Measurements from ENCODE around the gene PICK1.
"Not testable (repeated sequence)": the region's sequence is repeated elsewhere in the genome, so short reads cannot be mapped to it uniquely, and the experiment has no call there.

Gene PICK1

GRCh38 chr22:38030311-38031133, 26.7 kb upstream of the PICK1 start:
- no peak for DNase-seq (ENCODE audit: low read depth in 2 of 2)

- no peak for DNase-seq (ENCODE audit: low read depth in 2 of 2)
Observed at GRCh38 chr22:38031491-38031890, 25.7 kb upstream of the PICK1 start.

GRCh38 chr22:38032681-38033521, 24.3 kb upstream of the PICK1 start:
- no peak for DNase-seq (ENCODE audit: low read depth in 2 of 2)

- DNase-seq (ENCODE audit: low read depth in 2 of 2), result no peak
Observed at GRCh38 chr22:38033522-38034277, 23.5 kb upstream of the PICK1 start.

GRCh38 chr22:38034278-38034882, 22.8 kb upstream of the PICK1 start:
- no peak for DNase-seq (ENCODE audit: low read depth in 2 of 2)

GRCh38 chr22:38034884-38035529, 22.2 kb upstream of the PICK1 start:
- DNase-seq (ENCODE audit: low read depth in 2 of 2), result no peak

- DNase-seq (ENCODE audit: low read depth in 2 of 2), result no peak
Observed at GRCh38 chr22:38035530-38035885, 21.7 kb upstream of the PICK1 start.

GRCh38 chr22:38036392-38037062, 20.7 kb upstream of the PICK1 start:
- DNase-seq (ENCODE audit: low read depth in 2 of 2), result no peak

- DNase-seq (ENCODE audit: low read depth in 2 of 2), result not testable (repeated sequence)
Observed at GRCh38 chr22:38037367-38038150, 19.6 kb upstream of the PICK1 start.

- DNase-seq (ENCODE audit: low read depth in 2 of 2), result no peak
Observed at GRCh38 chr22:38038426-38038825, 18.8 kb upstream of the PICK1 start.

- DNase-seq (ENCODE audit: low read depth in 2 of 2), result no peak
Observed at GRCh38 chr22:38038890-38039812, 18.1 kb upstream of the PICK1 start.

- DNase-seq (ENCODE audit: low read depth in 2 of 2), result no peak
Observed at GRCh38 chr22:38040953-38041759, 16.0 kb upstream of the PICK1 start.

- DNase-seq (ENCODE audit: low read depth in 2 of 2), result no peak
Observed at GRCh38 chr22:38041760-38042487, 15.3 kb upstream of the PICK1 start.

- no peak for DNase-seq (ENCODE audit: low read depth in 2 of 2)
Observed at GRCh38 chr22:38042488-38042790, 14.8 kb upstream of the PICK1 start.

- no peak for DNase-seq (ENCODE audit: low read depth in 2 of 2)
Observed at GRCh38 chr22:38043151-38044039, 13.8 kb upstream of the PICK1 start.

GRCh38 chr22:38046070-38046748, 11.0 kb upstream of the PICK1 start:
- DNase-seq (ENCODE audit: low read depth in 2 of 2), result no peak

Data from stimulated activated CD8-positive, alpha-beta memory T cell treated with anti-CD3 and anti-CD28 coated beads, Interleukin-2, amount 100 ng/mL, for 1 hour (primary cell).